IPS-18a (cell line): ENCODE measurements around the gene SPECC1L.

Source experiments
- H3K27ac ChIP-seq: one replicate; pipeline ENCODE4 v1.5.1; 2013; ENCODE audit warnings: low read length
- H3K27me3 ChIP-seq: one replicate; pipeline ENCODE4 v1.6.1; 2013; ENCODE audit warnings: mild to moderate bottlenecking, low read length; ENCODE audit not compliant: control insufficient read depth, insufficient read depth
- H3K36me3 ChIP-seq: one replicate; pipeline ENCODE4 v1.6.1; 2013; ENCODE audit warnings: low read depth, low read length; ENCODE audit not compliant: control insufficient read depth
- H3K4me1 ChIP-seq: one replicate; pipeline ENCODE4 v1.6.1; 2013; ENCODE audit warnings: low read depth, low read length; ENCODE audit not compliant: control insufficient read depth
- H3K4me3 ChIP-seq: one replicate; pipeline ENCODE4 v1.5.1; 2013; ENCODE audit warnings: low read length
- H3K9ac ChIP-seq: one replicate; pipeline ENCODE4 v1.6.1; 2013; ENCODE audit warnings: mild to moderate bottlenecking, low read length, moderate library complexity
- H3K9me3 ChIP-seq: one replicate; pipeline ENCODE4 v1.6.1; 2013; ENCODE audit warnings: low read depth, low read length; ENCODE audit not compliant: control insufficient read depth

SPECC1L gene

GRCh38 chr22:24430431-24431308, 160.0 kb downstream of the SPECC1L start:
- no peaks in the 10 kb centered on the region for H3K9me3 ChIP-seq
- no peak overlapping the region for H3K9ac ChIP-seq
- no peak overlapping the region for H3K27ac ChIP-seq
- H3K36me3 ChIP-seq = no peaks in the 10 kb centered on the region
- peaks cover 9% of the 10 kb centered on the region for H3K4me1 ChIP-seq
- no peak overlapping the region for H3K4me3 ChIP-seq
- H3K27me3 ChIP-seq = no peaks in the 10 kb centered on the region

- Histone ChIP-seq H3K27ac (no peak overlapping the region), H3K4me3 (no peak overlapping the region), H3K9ac (no peak overlapping the region), H3K4me1 (peaks cover 9% of the 10 kb centered on the region), H3K36me3 (no peaks in the 10 kb centered on the region), H3K9me3 (no peaks in the 10 kb centered on the region), H3K27me3 (no peaks in the 10 kb centered on the region)
Measured at GRCh38 chr22:24431309-24432034, 160.8 kb downstream of the SPECC1L start.

- no peaks in the 10 kb centered on the region for H3K36me3 ChIP-seq
- no peak overlapping the region for H3K4me3 ChIP-seq
- H3K27me3 ChIP-seq = no peaks in the 10 kb centered on the region
- H3K9me3 ChIP-seq = no peaks in the 10 kb centered on the region
- no peak overlapping the region for H3K27ac ChIP-seq
- H3K9ac ChIP-seq = no peak overlapping the region
- H3K4me1 ChIP-seq = peaks cover 9% of the 10 kb centered on the region
Measured at GRCh38 chr22:24432059-24432853, 161.6 kb downstream of the SPECC1L start.

- no peak overlapping the region for H3K27ac ChIP-seq
- H3K36me3 ChIP-seq = no peaks in the 10 kb centered on the region
- H3K9ac ChIP-seq = no peak overlapping the region
- H3K4me3 ChIP-seq = no peak overlapping the region
- H3K4me1 ChIP-seq = peaks cover 9% of the 10 kb centered on the region
- no peaks in the 10 kb centered on the region for H3K9me3 ChIP-seq
- no peaks in the 10 kb centered on the region for H3K27me3 ChIP-seq
Measured at GRCh38 chr22:24433001-24433827, 162.6 kb downstream of the SPECC1L start.

GRCh38 chr22:24433828-24434470, 163.3 kb downstream of the SPECC1L start:
- Histone ChIP-seq H3K4me3 (no peak overlapping the region), H3K36me3 (no peaks in the 10 kb centered on the region), H3K9me3 (no peaks in the 10 kb centered on the region), H3K27me3 (no peaks in the 10 kb centered on the region), H3K9ac (no peak overlapping the region), H3K27ac (no peak overlapping the region), H3K4me1 (peaks cover 4% of the 10 kb centered on the region)

- Histone ChIP-seq H3K4me3 (no peak overlapping the region), H3K36me3 (no peaks in the 10 kb centered on the region), H3K27ac (no peak overlapping the region), H3K9ac (no peak overlapping the region), H3K27me3 (no peaks in the 10 kb centered on the region), H3K4me1 (no peaks in the 10 kb centered on the region), H3K9me3 (no peaks in the 10 kb centered on the region)
Measured at GRCh38 chr22:24434471-24435322, 164.1 kb downstream of the SPECC1L start.

- Histone ChIP-seq H3K36me3 (no peaks in the 10 kb centered on the region), H3K27ac (no peak overlapping the region), H3K4me1 (no peaks in the 10 kb centered on the region), H3K27me3 (no peaks in the 10 kb centered on the region), H3K4me3 (no peak overlapping the region), H3K9me3 (no peaks in the 10 kb centered on the region), H3K9ac (no peak overlapping the region)
Measured at GRCh38 chr22:24435323-24435645, 164.7 kb downstream of the SPECC1L start.

- H3K27me3 ChIP-seq = no peaks in the 10 kb centered on the region
- no peak overlapping the region for H3K4me3 ChIP-seq
- H3K9ac ChIP-seq = no peak overlapping the region
- H3K4me1 ChIP-seq = no peaks in the 10 kb centered on the region
- H3K9me3 ChIP-seq = no peaks in the 10 kb centered on the region
- H3K27ac ChIP-seq = no peak overlapping the region
- H3K36me3 ChIP-seq = no peaks in the 10 kb centered on the region
Measured at GRCh38 chr22:24435861-24436371, 165.3 kb downstream of the SPECC1L start.

GRCh38 chr22:24436553-24436952, 165.9 kb downstream of the SPECC1L start:
- H3K27me3 ChIP-seq = no peaks in the 10 kb centered on the region
- H3K27ac ChIP-seq = no peak overlapping the region
- no peaks in the 10 kb centered on the region for H3K4me1 ChIP-seq
- no peak overlapping the region for H3K9ac ChIP-seq
- no peak overlapping the region for H3K4me3 ChIP-seq
- H3K36me3 ChIP-seq = no peaks in the 10 kb centered on the region
- H3K9me3 ChIP-seq = no peaks in the 10 kb centered on the region

GRCh38 chr22:24437091-24437490, 166.5 kb downstream of the SPECC1L start:
- no peaks in the 10 kb centered on the region for H3K27me3 ChIP-seq
- no peaks in the 10 kb centered on the region for H3K9me3 ChIP-seq
- H3K4me1 ChIP-seq = no peaks in the 10 kb centered on the region
- H3K9ac ChIP-seq = no peak overlapping the region
- H3K27ac ChIP-seq = no peak overlapping the region
- H3K36me3 ChIP-seq = no peaks in the 10 kb centered on the region
- H3K4me3 ChIP-seq = no peak overlapping the region
